ENCODE measurements around the gene MS4A5.
"Not testable (repeated sequence)": the region's sequence is repeated elsewhere in the genome, so short reads cannot be mapped to it uniquely, and the experiment has no call there.

Gene MS4A5

GRCh38 chr11:60431251-60431650 is 1.9 kb downstream of the MS4A5 start:
- no peak overlapping the region for H3K4me3 ChIP-seq (ENCODE audit: low read depth, low read length)
- TF ChIP-seq, protein P1, sequence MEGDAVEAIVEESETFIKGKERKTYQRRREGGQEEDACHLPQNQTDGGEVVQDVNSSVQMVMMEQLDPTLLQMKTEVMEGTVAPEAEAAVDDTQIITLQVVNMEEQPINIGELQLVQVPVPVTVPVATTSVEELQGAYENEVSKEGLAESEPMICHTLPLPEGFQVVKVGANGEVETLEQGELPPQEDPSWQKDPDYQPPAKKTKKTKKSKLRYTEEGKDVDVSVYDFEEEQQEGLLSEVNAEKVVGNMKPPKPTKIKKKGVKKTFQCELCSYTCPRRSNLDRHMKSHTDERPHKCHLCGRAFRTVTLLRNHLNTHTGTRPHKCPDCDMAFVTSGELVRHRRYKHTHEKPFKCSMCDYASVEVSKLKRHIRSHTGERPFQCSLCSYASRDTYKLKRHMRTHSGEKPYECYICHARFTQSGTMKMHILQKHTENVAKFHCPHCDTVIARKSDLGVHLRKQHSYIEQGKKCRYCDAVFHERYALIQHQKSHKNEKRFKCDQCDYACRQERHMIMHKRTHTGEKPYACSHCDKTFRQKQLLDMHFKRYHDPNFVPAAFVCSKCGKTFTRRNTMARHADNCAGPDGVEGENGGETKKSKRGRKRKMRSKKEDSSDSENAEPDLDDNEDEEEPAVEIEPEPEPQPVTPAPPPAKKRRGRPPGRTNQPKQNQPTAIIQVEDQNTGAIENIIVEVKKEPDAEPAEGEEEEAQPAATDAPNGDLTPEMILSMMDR (IDR thresholded peaks at IDR 0.05; ENCODE audit: low read depth, low read length), result no peak
- peaks cover 11% of the 10 kb centered on the region for H3K27me3 ChIP-seq (ENCODE audit: insufficient read depth, low read depth, severe bottlenecking)
- no peaks in the 10 kb centered on the region for H3K9me3 ChIP-seq (ENCODE audit: severe bottlenecking)
- no peak for DNase-seq
- H3K36me3 ChIP-seq, result no peaks in the 10 kb centered on the region
- no peak overlapping the region for H3K27ac ChIP-seq

GRCh38 chr11:60433401-60433800 is 4.0 kb downstream of the MS4A5 start:
- peaks cover 11% of the 10 kb centered on the region for H3K27me3 ChIP-seq (ENCODE audit: insufficient read depth, low read depth, severe bottlenecking)
- H3K9me3 ChIP-seq (ENCODE audit: severe bottlenecking), result no peaks in the 10 kb centered on the region
- TF ChIP-seq, protein P1 (IDR thresholded peaks at IDR 0.05; ENCODE audit: low read depth, low read length), result no peak
- no peak for DNase-seq
- no peaks in the 10 kb centered on the region for H3K36me3 ChIP-seq
- H3K4me3 ChIP-seq (ENCODE audit: low read depth, low read length), result no peak overlapping the region
- H3K27ac ChIP-seq, result no peak overlapping the region

- Histone ChIP-seq H3K27ac (no peak overlapping the region), H3K9me3 (ENCODE audit: severe bottlenecking) (no peaks in the 10 kb centered on the region), H3K36me3 (no peaks in the 10 kb centered on the region), H3K4me3 (ENCODE audit: low read depth, low read length) (no peak overlapping the region), H3K27me3 (ENCODE audit: insufficient read depth, low read depth, severe bottlenecking) (peaks cover 4% of the 10 kb centered on the region)
- TF ChIP-seq, protein P1 (IDR thresholded peaks at IDR 0.05; ENCODE audit: low read depth, low read length), result no peak
- no peak for DNase-seq
Observed at GRCh38 chr11:60447070-60447469, 17.7 kb downstream of the MS4A5 start.

DNA sequence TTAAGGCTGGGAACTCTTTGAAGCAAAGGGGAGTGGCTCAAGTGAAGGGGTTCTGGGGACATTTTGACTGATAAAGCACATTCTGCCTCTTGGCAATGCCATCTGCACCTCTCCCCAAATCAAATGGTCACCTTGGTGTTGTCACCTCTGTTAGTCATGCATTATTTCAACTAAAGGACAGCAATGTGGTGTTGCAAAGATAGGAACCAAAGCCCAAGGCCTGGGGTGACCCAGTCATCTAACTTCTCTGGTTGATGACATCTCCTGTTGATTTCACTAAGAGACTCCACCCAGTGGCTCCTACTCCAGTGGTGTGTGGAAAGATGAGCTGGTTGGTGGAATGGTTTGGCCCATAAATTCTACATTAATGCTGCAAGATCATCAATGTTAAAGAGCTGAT is 18.5 kb downstream of the MS4A5 start:
- Histone ChIP-seq H3K27ac (no peak overlapping the region), H3K27me3 (ENCODE audit: insufficient read depth, low read depth, severe bottlenecking) (peaks cover 4% of the 10 kb centered on the region), H3K9me3 (ENCODE audit: severe bottlenecking) (no peaks in the 10 kb centered on the region), H3K4me3 (ENCODE audit: low read depth, low read length) (no peak overlapping the region), H3K36me3 (no peaks in the 10 kb centered on the region)
- TF ChIP-seq, protein P1 (IDR thresholded peaks at IDR 0.05; ENCODE audit: low read depth, low read length), result no peak
- no peak for DNase-seq

GRCh38 chr11:60451185-60451584 is 21.8 kb downstream of the MS4A5 start:
- not testable (repeated sequence) for H3K27ac ChIP-seq; H3K9me3 ChIP-seq (ENCODE audit: severe bottlenecking); H3K4me3 ChIP-seq (ENCODE audit: low read depth, low read length); DNase-seq; H3K36me3 ChIP-seq; H3K27me3 ChIP-seq (ENCODE audit: insufficient read depth, low read depth, severe bottlenecking)

DNA sequence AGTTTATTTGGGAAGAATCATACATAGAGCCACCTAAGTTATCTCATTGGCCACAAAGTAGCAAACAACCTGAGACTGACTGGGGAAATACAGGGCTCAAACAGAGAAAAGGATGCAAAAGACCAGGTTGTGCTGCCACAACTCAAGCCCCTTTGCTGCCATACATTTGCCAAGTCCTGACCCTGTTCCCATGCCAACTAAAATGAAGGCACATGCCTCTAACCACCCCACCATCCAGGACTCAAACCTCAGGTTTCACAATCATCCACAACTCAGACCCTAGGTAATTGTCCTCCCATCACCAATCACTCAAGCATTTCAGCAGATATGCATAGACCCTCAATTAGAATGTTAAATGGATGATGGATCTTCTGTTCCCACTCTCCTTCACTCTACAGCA is 24.8 kb downstream of the MS4A5 start:
- H3K9me3 ChIP-seq (ENCODE audit: severe bottlenecking), result no peaks in the 10 kb centered on the region
- H3K36me3 ChIP-seq, result no peaks in the 10 kb centered on the region
- DNase-seq, result no peak
- H3K27me3 ChIP-seq (ENCODE audit: insufficient read depth, low read depth, severe bottlenecking), result peaks cover 7% of the 10 kb centered on the region
- H3K4me3 ChIP-seq (ENCODE audit: low read depth, low read length), result no peak overlapping the region
- TF ChIP-seq, protein P1 (IDR thresholded peaks at IDR 0.05; ENCODE audit: low read depth, low read length), result no peak
- H3K27ac ChIP-seq, result no peak overlapping the region

Measured in WERI-Rb-1 (cell line).